Measurements from ENCODE around the gene ODAD3.
A peak's percentile ranks its signal among the peaks of the same experiment; 100 is the strongest.

The ODAD3 gene

DNA sequence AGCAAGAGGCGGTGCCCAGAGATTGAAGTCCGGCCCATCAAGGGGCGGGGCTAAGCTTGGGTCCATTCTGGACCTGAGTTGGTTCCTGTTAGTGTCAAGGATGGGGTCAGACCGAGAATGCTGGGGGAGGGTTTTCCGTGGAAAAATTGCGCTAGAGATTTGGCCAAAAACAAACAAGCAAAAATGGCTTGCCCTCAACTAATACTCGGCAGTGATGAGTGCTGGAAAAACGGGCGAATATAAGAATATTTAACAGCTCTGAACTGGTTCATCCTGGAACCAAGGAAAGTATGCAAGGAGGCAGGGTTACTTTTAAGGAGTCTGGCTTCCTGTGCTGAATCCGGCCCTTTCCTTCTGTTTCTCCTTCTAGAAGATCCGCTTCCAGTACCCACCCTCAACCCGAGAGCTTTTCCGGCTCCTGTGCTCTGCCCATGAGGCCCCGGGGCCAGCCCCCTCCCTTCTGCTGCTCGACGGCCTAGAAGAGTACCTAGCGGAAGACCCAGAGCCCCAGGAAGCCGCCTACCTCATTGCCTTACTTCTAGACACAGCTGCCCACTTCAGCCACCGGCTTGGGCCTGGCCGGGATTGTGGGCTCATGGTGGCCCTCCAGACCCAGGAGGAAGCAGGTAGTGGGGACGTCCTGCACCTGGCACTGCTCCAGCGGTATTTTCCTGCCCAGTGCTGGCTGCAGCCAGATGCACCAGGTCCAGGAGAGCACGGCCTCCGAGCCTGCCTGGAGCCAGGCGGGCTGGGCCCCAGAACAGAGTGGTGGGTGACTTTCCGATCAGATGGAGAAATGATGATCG, 59.6 kb downstream of the ODAD3 start:
- DNase-seq (ENCODE audit: low spot score) = peak; percentile 86

DNA sequence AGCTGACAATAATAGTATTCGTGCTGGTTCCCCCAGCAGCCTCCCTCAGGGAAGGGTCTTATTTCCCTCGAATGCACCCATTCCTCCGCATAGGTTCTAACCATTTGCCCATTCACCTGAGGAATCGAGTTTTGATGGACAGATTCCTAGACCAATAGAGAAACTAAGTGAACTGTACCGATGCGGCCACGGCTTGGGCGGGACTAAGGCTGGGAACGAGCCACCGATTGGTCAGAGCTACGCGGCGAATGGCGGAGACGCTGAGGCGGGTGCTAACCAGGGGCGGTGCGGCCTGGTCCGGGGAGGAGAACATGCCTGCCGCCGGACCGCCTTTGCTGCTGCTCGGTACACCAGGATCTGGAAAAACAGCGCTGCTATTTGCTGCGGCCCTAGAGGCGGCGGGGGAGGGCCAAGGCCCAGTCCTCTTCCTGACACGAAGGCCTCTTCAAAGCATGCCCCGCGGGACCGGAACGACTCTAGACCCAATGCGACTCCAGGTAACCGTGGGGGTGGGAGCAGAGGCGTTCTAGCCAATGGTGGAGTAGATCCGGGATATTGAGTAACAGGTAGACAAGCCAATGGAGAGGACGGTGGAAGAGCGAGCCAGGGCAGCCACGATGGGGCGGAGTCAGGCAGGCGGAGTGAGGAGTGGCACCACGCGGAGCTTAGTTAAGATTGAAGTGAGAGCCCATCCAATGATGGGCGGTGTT, 60.3 kb downstream of the ODAD3 start, which contains the start of gene SWSAP1:
TSS of gene SWSAP1 (plus strand) at position 234 of the 710 bp plus-strand sequence. CDS start at position 249, 15 bp downstream.
- DNase-seq (ENCODE audit: low spot score) = peak; percentile 99

DNA sequence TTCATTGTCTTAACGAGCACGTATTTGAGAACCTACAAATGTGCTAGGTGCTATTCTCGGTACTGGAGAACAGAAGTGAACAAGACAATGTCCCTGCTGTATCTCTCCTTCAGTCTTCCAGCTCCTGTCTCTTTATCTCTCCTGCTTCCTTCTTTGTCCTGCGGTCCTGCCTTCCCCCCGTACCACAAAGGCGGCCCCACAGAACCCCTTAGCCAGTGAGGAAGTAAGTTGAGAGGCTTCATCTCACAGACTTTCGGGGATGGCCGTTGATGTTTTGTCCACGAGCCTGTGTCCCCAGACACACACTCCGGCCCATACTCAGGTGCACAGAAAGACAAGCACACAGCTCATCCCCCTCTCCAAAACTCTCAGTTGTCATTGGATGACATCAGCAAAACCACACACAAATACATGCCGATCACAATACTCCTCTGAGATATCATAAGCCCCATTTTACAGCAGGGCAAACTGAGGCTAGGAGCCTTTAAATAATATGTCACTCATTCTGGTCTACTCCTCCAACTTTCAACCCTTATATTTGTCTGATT, 61.0 kb downstream of the ODAD3 start:
- no peak for DNase-seq (ENCODE audit: low spot score)

DNA sequence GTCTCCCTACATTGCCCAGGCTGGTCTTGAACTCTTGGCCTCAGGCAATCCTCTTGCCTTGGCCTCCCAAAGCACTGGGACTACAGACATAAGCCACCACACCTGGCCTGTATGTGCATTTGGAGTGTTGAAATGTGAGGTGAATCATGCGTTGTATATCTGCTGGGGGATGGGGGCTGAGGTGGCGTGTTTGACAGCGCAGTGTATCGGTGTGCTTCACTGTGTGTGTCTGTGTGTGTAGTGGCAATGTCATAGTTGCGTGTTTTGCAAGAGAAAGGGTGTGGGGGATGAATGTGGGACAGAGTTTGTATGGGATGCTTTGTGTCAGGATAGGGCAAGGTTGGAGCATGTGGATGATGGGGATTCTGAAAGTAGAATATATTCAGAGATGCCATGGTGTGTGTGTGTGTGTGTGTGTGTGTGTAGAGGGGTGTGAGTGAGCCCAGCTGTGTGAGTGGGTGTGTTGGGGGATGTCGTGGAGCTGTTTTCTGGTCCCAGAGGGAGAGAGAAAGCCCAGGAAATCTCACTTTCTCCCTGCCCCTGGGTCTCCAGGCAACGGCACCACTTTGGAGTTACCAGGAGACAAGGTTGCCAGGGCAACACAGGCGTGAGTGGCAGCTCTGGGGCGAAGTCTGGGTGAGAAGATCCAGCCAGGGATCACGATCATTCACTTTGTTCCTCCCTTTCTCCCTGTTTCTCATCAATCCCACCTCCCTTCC, 61.6 kb downstream of the ODAD3 start:
- no peak for DNase-seq (ENCODE audit: low spot score)

DNA sequence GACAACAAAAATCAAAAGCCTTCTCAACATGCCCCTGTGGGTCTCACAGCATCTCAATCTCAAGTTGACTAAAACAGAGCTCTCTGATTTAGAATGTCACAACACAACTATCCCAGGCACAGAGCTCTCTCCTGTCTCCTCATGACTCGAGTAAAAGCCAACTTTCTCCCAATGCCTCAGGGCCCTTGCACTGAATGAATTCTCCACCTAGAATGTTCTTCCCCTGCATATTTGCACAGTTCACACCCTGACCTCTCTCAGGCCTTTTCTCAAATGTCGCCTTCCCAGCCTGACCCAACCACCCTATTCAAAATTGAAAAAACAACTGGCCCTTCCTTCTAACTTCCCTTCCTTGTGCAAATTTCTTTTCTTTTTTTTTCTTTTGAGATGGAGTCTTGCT, 64.2 kb downstream of the ODAD3 start:
- DNase-seq (ENCODE audit: low spot score) = no peak
